Naive thymus-derived CD8-positive, alpha-beta T cell (primary cell): ENCODE measurements around the gene NMUR1. TPM values are rescaled to one million over a fixed set of nuclear protein-coding genes. Genes with fewer than 3 reads are reported as not detected.

Experiments
- ATAC-seq, 2 donors: fragments of 150-1000 bp; cut with Tn5 transposase in 1 of 2; sonication (Bioruptor Pico), chemical (Tn5 transposase) in 1 of 2; 1 replicate in 1 of 2; 2 replicates in 1 of 2; pipeline ENCODE4 v1.10.0; 2021; ENCODE audit warnings: mild to moderate bottlenecking in 2 of 2, moderate library complexity in 2 of 2
- POLR2A ChIA-PET: fragments of 350-600 bp; sonication (Branson Sonifier 250); formaldehyde crosslinking; loops from one replicate; lab custom pipeline; 2021; ENCODE audit warnings: antibody characterized with exemption; lab: Charles Lee
- DNase-seq, 10 donors: peaks; one replicate each; pipeline versions ENCODE4 v3.0.0 to v3.0.0-alpha.2; 2020 to 2022
- H3K27ac Mint-ChIP-seq, 10 donors: one replicate each; pipeline ENCODE4 v1.8.0; 2020 to 2022; ENCODE audit warnings: mild to moderate bottlenecking in 10 of 10, mixed read lengths in 10 of 10, moderate library complexity in 4 of 10, inconsistent platforms in 1 of 10
- H3K27me3 Mint-ChIP-seq, 5 donors: one replicate each; pipeline ENCODE4 v1.8.0; 2021 to 2022; ENCODE audit warnings: mixed read lengths in 5 of 5
- H3K36me3 Mint-ChIP-seq, 3 donors: one replicate each; pipeline ENCODE4 v1.8.0; 2020 to 2022; ENCODE audit warnings: mixed read lengths in 3 of 3, mild to moderate bottlenecking in 2 of 3, inconsistent platforms in 1 of 3
- H3K4me1 Mint-ChIP-seq, 4 donors: one replicate each; pipeline ENCODE4 v1.8.0; 2021 to 2022; ENCODE audit warnings: mixed read lengths in 4 of 4
- H3K4me3 Mint-ChIP-seq, 10 donors: one replicate each; pipeline ENCODE4 v1.8.0; 2020 to 2022; ENCODE audit warnings: mild to moderate bottlenecking in 10 of 10, mixed read lengths in 10 of 10, moderate library complexity in 6 of 10, inconsistent platforms in 1 of 10
- H3K9me3 Mint-ChIP-seq, 9 donors: one replicate each; pipeline ENCODE4 v1.8.0; 2020 to 2022; ENCODE audit warnings: mixed read lengths in 9 of 9, mild to moderate bottlenecking in 3 of 9, inconsistent platforms in 1 of 9, moderate library complexity in 1 of 9
- polyA plus RNA-seq, 3 donors: library from polyadenylated mRNA; unstranded; fragments of 300-500 nt; fragmentation: Illumina TruSeq; gene quantifications; one replicate each; pipeline ENCODE4 v1.2.3, GENCODE V29; 2021
- total RNA-seq, 8 experiments: library from RNA in 2 of 8; stranded (reverse) in 2 of 8; gene quantifications; one replicate each; pipeline ENCODE4 v1.2.3 and lab custom pipeline; 2021 to 2026

NMUR1 gene
- total and polyA plus RNA-seq, 5 experiments from 2014 or later: 0.07 to 3.7 (median 0.14) TPM; not detected in 1

- H3K4me1 Mint-ChIP-seq: no peaks in the 10 kb centered on the region
- H3K9me3 Mint-ChIP-seq: no peaks in the 10 kb centered on the region
- POLR2A ChIA-PET: no interaction called here
- H3K27ac Mint-ChIP-seq: no peak overlapping the region
- peaks cover 0 to 28% (median 25%) of the 10 kb centered on the region in 3 donors for H3K36me3 Mint-ChIP-seq
- DNase-seq: no peak
- no peak overlapping the region for H3K4me3 Mint-ChIP-seq
- no peaks in the 10 kb centered on the region for H3K27me3 Mint-ChIP-seq
- ATAC-seq: no peak
Observed at GRCh38 chr2:231502596-231502995, 27.6 kb downstream of the NMUR1 start.

- POLR2A ChIA-PET: no interaction called here
- H3K27ac Mint-ChIP-seq: no peak overlapping the region
- H3K36me3 Mint-ChIP-seq: peaks cover 0 to 4% (median under 1%) of the 10 kb centered on the region in 3 donors
- H3K27me3 Mint-ChIP-seq: no peaks in the 10 kb centered on the region
- H3K9me3 Mint-ChIP-seq: no peaks in the 10 kb centered on the region
- no peak overlapping the region for H3K4me3 Mint-ChIP-seq
- H3K4me1 Mint-ChIP-seq: no peaks in the 10 kb centered on the region
- ATAC-seq: no peak
- DNase-seq: no peak
Observed at GRCh38 chr2:231497651-231498050, 32.6 kb downstream of the NMUR1 start.

GRCh38 chr2:231494669-231495068 is 35.6 kb downstream of the NMUR1 start:
- Mint-ChIP-seq H3K36me3 (no peaks in the 10 kb centered on the region), H3K4me3 (no peak overlapping the region)
- POLR2A ChIA-PET: no interaction called here

GRCh38 chr2:231490801-231491200 is 39.4 kb downstream of the NMUR1 start:
- DNase-seq (no peak), ATAC-seq (no peak)
- Mint-ChIP-seq H3K27me3 (no peaks in the 10 kb centered on the region), H3K4me1 (peaks cover 1 to 8% (median 6%) of the 10 kb centered on the region in 4 donors), H3K4me3 (no peak overlapping the region), H3K36me3 (no peaks in the 10 kb centered on the region), H3K27ac (peak overlapping the region in 1 of 10 donors; percentile 80), H3K9me3 (no peaks in the 10 kb centered on the region)
- POLR2A ChIA-PET: interaction anchor here (0.5 to 0.9 kb wide), 2 partner anchors 26 to 1888 kb away, joined by 3 read pairs; partner anchors contain the start of gene NCL

More at GRCh38 chr2:231494669-231495068, 35.6 kb downstream of the NMUR1 start:
- Mint-ChIP-seq H3K27ac (no peak overlapping the region), H3K27me3 (no peaks in the 10 kb centered on the region), H3K9me3 (no peaks in the 10 kb centered on the region), H3K4me1 (peaks cover 0 to 2% (median 0%) of the 10 kb centered on the region in 4 donors)
- DNase-seq (no peak), ATAC-seq (no peak)

- Mint-ChIP-seq H3K9me3 (no peaks in the 10 kb centered on the region), H3K4me1 (peaks cover 1 to 8% (median 6%) of the 10 kb centered on the region in 4 donors), H3K27me3 (no peaks in the 10 kb centered on the region), H3K36me3 (no peaks in the 10 kb centered on the region), H3K4me3 (no peak overlapping the region), H3K27ac (peak overlapping the region in 1 of 10 donors; percentile 19)
- no peak for ATAC-seq
- POLR2A ChIA-PET: no interaction called here
- no peak for DNase-seq
Observed at GRCh38 chr2:231489990-231490389, 40.3 kb downstream of the NMUR1 start.

- no peak for DNase-seq
- POLR2A ChIA-PET: interaction anchor here (0.7 to 1.1 kb wide), 2 partner anchors 27 to 354 kb away, joined by 3 read pairs; no protein-coding TSS in a partner anchor
- Mint-ChIP-seq H3K27me3 (no peaks in the 10 kb centered on the region), H3K4me1 (peaks cover 5 to 12% (median 9%) of the 10 kb centered on the region in 4 donors), H3K27ac (peak overlapping the region in 1 of 10 donors; percentile 61), H3K9me3 (no peaks in the 10 kb centered on the region), H3K36me3 (no peaks in the 10 kb centered on the region), H3K4me3 (no peak overlapping the region)
- no peak for ATAC-seq
Observed at GRCh38 chr2:231488331-231488730, 41.9 kb downstream of the NMUR1 start.

GRCh38 chr2:231486851-231487596 is 43.2 kb downstream of the NMUR1 start:
- Mint-ChIP-seq H3K36me3 (no peaks in the 10 kb centered on the region), H3K27me3 (no peaks in the 10 kb centered on the region), H3K27ac (peak overlapping the region in 2 of 10 donors; percentile 12 to 40), H3K4me3 (peak overlapping the region in 1 of 10 donors; percentile 11), H3K9me3 (no peaks in the 10 kb centered on the region), H3K4me1 (peaks cover 10 to 21% (median 15%) of the 10 kb centered on the region in 4 donors)
- no peak for DNase-seq
- POLR2A ChIA-PET: interaction anchor here (0.6 kb wide), 1 partner anchor 22 kb away, joined by 4 read pairs; no protein-coding TSS in a partner anchor
- no peak for ATAC-seq

GRCh38 chr2:231483398-231484329 is 46.6 kb downstream of the NMUR1 start:
- Mint-ChIP-seq H3K27ac (peak overlapping the region; percentile 79 to 96 (median 92)), H3K9me3 (no peaks in the 10 kb centered on the region), H3K36me3 (no peaks in the 10 kb centered on the region), H3K4me1 (peaks cover 8 to 23% (median 15%) of the 10 kb centered on the region in 4 donors), H3K27me3 (no peaks in the 10 kb centered on the region), H3K4me3 (peak overlapping the region; percentile 68 to 87 (median 79))
- DNase-seq (peak; percentile 17 to 67 (median 32)), ATAC-seq (peak; percentile 58 to 60)
- POLR2A ChIA-PET: interaction anchor here (0.6 to 6.4 kb wide), 12 partner anchors 13 to 230 kb away, joined by 3 to 100 read pairs (median 5); partner anchors contain the start of gene NCL

- no peaks in the 10 kb centered on the region for H3K27me3 Mint-ChIP-seq
- ATAC-seq: peak; percentile 82 to 83
- H3K4me3 Mint-ChIP-seq: peak overlapping the region; percentile 64 to 87 (median 79)
Observed at GRCh38 chr2:231482806-231483391, 47.3 kb downstream of the NMUR1 start.

GRCh38 chr2:231480781-231481180 is 49.5 kb downstream of the NMUR1 start:
- DNase-seq (no peak), ATAC-seq (no peak)
- POLR2A ChIA-PET: interaction anchor here (6.4 kb wide), 1 partner anchor 16 kb away, joined by 100 read pairs; the partner anchor contains the start of gene NCL
- H3K27ac Mint-ChIP-seq: no peak overlapping the region
- H3K4me1 Mint-ChIP-seq: peaks cover 4 to 16% (median 10%) of the 10 kb centered on the region in 4 donors
- H3K4me3 Mint-ChIP-seq: no peak overlapping the region
- H3K36me3 Mint-ChIP-seq: no peaks in the 10 kb centered on the region
- H3K27me3 Mint-ChIP-seq: no peaks in the 10 kb centered on the region
- no peaks in the 10 kb centered on the region for H3K9me3 Mint-ChIP-seq

More at GRCh38 chr2:231482806-231483391, 47.3 kb downstream of the NMUR1 start:
- POLR2A ChIA-PET: interaction anchor here (0.6 to 6.4 kb wide), 12 partner anchors 14 to 231 kb away, joined by 3 to 100 read pairs (median 5); partner anchors contain the start of gene NCL
- Mint-ChIP-seq H3K9me3 (no peaks in the 10 kb centered on the region), H3K27ac (peak overlapping the region; percentile 79 to 96 (median 90)), H3K4me1 (peaks cover 8 to 23% (median 15%) of the 10 kb centered on the region in 4 donors), H3K36me3 (no peaks in the 10 kb centered on the region)
- peak; percentile 58 to 81 (median 68) for DNase-seq

GRCh38 chr2:231479455-231479854 is 50.8 kb downstream of the NMUR1 start:
- H3K9me3 Mint-ChIP-seq: no peaks in the 10 kb centered on the region
- H3K4me3 Mint-ChIP-seq: no peak overlapping the region
- no peak for ATAC-seq
- no peak for DNase-seq
- no peaks in the 10 kb centered on the region for H3K27me3 Mint-ChIP-seq
- H3K4me1 Mint-ChIP-seq: peaks cover 4 to 16% (median 10%) of the 10 kb centered on the region in 4 donors
- POLR2A ChIA-PET: interaction anchor here (0.5 to 0.8 kb wide), 2 partner anchors 16 to 29 kb away, joined by 3 to 5 read pairs; no protein-coding TSS in a partner anchor
- H3K36me3 Mint-ChIP-seq: no peaks in the 10 kb centered on the region
- no peak overlapping the region for H3K27ac Mint-ChIP-seq

GRCh38 chr2:231476920-231477319 is 53.3 kb downstream of the NMUR1 start:
- no peak for DNase-seq
- no peak overlapping the region for H3K4me3 Mint-ChIP-seq
- H3K9me3 Mint-ChIP-seq: no peaks in the 10 kb centered on the region
- no peak overlapping the region for H3K27ac Mint-ChIP-seq
- peaks cover 0 to 3% (median 0%) of the 10 kb centered on the region in 4 donors for H3K4me1 Mint-ChIP-seq
- no peaks in the 10 kb centered on the region for H3K36me3 Mint-ChIP-seq
- peaks cover 0 to 16% (median 2%) of the 10 kb centered on the region in 5 donors for H3K27me3 Mint-ChIP-seq
- no peak for ATAC-seq
- POLR2A ChIA-PET: interaction anchor here (0.6 to 0.7 kb wide), 3 partner anchors 13 to 967 kb away, joined by 3 to 4 read pairs (median 4); partner anchors contain the start of gene NCL
